HG03442 (cell line): ENCODE results near the gene PTPRD.

Source experiments
- ATAC-seq: cut with Tn5 transposase; IDR thresholded peaks from one replicate; pipeline ENCODE4 v1.9.1; 2021; ENCODE audit warnings: mild to moderate bottlenecking, moderate library complexity; ENCODE audit not compliant: unreplicated experiment

PTPRD gene

GRCh38 chr9:8332871-8333270, 2279.9 kb downstream of the PTPRD start:
- no peak for ATAC-seq

DNA sequence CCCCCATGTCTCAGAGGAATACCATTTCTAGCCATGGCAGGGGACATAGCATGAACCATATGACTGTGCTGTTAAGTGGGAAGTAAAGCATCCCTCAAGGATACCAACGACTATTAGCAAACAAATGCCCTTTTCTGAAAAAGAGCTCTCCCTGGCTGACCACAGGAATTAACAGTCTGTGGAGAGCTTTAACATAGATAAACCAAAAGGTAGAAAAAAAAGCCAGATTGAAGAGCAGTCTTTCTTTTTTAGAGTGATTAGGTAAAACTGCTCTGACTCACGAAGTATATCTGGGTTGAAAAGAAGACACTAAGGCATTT, 2280.5 kb downstream of the PTPRD start:
- ATAC-seq, result no peak

- no peak for ATAC-seq
These were observed 2281.1 kb downstream of the PTPRD start for GRCh38 chr9:8331507-8332330.

DNA sequence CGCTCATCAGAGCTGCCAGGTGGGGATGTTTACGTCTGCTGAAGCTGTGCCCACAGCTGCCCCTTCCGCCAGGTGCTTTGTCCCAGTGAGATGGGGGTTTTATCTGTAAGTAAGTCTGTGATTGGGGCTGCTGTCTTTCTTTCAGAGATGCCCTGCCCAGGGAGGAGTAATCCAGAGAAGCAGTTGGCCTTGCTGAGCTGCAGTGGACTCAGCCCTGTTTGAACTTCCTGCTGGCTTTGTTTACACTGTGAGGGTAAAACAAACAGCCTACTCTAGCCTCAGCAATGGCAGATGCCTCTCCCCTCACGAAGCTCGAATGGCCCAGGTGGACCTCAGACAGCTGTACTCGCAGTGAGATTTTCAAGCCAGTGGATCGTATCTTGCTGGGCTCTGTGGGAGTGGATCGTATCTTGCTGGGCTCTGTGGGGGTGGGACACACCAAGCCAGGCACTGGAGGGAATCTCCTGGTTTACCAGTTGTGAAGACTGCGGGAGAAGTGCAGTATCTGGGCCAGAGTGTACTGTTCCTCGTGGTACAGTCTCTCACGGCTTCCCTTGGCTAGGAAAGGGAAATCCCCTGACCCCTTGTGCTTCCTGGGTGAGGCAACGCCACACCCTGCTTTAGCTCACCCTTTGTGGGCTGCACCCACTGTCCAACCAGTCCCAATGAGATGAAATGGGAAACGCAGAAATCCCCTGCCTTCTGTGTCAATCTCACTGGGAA, 2283.1 kb downstream of the PTPRD start:
- no peak for ATAC-seq

GRCh38 chr9:8315211-8315610, 2297.6 kb downstream of the PTPRD start:
- ATAC-seq, result no peak

- ATAC-seq, result no peak
These were observed 2303.5 kb downstream of the PTPRD start for GRCh38 chr9:8309258-8309657.

- ATAC-seq, result no peak
These were observed 2308.1 kb downstream of the PTPRD start for GRCh38 chr9:8304720-8305119.

DNA sequence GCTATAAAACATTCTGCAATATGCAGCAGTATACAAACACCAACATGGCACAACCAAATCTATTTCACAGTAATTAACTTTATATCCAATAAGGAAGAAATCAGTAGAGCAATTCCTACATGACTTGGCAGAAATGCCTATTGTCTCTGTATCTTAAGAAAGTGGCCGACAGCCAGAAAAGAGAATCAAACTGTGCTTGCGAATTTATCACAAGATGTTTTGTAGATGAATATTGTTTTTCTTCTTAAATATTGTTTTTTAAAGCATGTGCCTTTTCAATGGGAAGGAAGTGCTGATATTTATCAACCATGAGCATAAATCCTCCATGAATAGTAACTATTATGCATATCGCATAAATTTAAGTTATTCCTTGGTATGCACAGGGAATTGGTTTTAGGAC, 2311.5 kb downstream of the PTPRD start:
- ATAC-seq, result no peak

DNA sequence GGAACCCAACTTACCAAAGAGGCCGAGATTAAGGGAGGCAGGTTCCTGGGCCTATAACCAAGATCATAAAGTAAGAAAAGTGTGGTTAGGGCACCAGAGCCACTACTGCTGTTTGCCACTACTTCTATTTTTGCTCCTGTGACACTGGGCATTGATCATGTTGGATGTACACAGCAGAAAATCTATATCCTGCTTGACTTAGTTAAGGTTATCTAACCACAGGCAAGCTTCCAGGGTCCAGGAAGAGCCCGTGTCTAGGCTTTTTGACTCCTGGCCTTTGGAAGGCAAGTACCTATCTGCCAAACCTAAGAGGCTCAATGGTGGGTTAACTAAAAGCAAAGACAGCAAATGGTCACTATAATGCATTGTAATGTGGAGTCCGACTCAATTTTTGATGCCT, 2315.8 kb downstream of the PTPRD start:
- no peak for ATAC-seq

GRCh38 chr9:8292657-8293056, 2320.1 kb downstream of the PTPRD start:
- ATAC-seq, result no peak

GRCh38 chr9:8289681-8290080, 2323.1 kb downstream of the PTPRD start:
- no peak for ATAC-seq

GRCh38 chr9:8287970-8288369, 2324.8 kb downstream of the PTPRD start:
- ATAC-seq, result no peak

GRCh38 chr9:8287501-8287900, 2325.3 kb downstream of the PTPRD start:
- ATAC-seq, result no peak

- ATAC-seq, result no peak
These were observed 2327.9 kb downstream of the PTPRD start for GRCh38 chr9:8284884-8285283.

DNA sequence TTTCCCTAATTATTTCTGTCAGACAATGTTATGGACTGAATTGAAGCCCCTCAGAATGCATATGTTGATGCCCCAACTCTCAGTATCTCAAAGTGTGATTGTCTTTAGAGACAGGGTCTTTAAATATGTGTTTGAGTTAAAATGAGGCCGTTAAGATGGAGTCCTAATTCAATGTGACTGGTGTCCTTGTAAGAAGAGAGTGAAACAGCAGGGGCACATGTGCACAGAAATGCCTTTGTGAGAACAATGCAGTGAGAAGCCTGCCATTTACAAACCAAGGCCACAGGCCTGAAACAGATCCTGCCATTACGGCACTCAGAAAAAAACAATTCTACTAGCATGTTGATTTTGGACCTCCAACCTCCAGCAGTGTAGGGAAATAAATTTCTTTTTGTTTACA, 2330.3 kb downstream of the PTPRD start:
- ATAC-seq, result no peak

DNA sequence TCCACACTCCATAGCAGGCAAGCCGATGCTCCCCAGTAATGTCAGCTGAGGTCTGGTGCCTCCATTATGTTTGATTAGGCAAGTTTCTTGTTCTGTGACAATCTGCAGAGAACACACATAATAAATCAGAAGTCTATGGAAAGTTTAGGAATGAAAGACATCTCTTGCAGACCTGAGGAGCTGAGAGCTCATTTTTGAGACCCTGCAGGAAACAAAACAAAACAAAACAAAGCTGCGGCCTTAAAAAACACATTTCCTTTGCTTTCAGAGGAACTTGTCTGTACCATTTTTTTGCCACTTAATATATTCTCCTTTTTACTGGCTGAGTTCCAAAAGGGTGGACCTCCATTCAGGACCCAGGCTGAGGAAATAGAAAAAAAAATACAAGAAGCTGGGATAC, 2332.0 kb downstream of the PTPRD start:
- ATAC-seq, result no peak

- ATAC-seq, result no peak
These were observed 2334.8 kb downstream of the PTPRD start for GRCh38 chr9:8278048-8278447.

DNA sequence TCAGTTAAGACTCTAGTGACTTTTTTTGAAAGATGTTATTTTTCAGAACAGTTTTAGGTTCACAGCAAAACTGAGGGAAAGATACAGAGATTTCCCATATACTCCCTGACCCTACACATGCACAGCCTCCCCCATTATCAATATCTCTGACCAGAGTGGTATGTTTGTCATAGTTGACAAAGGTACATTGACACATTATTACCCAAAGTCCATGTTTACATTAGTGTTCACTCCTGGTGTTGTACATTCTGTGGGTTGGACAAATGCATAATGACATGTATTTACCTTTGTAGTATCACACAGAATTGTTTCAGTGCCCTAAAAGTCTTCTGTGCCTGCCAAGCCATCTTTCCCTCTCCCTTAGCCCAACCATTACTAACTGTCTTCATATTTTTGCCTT, 2342.6 kb downstream of the PTPRD start:
- no peak for ATAC-seq

- ATAC-seq, result no peak
These were observed 2343.9 kb downstream of the PTPRD start for GRCh38 chr9:8268881-8269280.

DNA sequence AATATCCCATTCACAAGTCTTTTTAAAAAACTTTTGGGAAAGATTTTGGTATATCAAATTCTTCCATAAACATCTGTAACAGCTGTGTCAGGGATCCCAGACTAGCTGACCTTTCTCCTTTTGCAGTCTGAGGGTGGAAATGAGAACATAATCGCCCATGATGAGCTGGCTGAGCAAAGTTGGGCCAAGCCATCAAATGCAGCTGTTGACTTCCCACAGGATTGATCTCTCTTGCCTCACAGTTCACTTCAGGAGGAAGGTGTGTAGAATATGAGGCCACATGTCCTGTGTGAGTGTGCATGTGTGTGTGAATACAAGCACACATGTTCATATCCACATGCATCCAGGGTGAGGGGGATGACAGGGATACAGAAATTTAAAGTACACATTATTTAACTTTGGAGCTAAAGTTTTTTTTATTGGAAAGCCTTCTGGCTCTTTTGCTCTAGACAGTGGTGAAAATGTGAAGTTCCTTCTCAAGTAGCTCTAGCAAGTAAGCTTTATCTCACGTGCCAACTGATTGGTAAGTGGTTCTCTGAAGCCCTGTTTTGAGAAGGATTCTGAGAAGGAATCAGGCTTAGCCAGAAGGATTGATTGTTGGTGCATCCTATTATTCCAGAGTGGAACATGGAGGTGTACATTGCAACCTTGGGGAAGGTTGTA, 2344.5 kb downstream of the PTPRD start:
- no peak for ATAC-seq

DNA sequence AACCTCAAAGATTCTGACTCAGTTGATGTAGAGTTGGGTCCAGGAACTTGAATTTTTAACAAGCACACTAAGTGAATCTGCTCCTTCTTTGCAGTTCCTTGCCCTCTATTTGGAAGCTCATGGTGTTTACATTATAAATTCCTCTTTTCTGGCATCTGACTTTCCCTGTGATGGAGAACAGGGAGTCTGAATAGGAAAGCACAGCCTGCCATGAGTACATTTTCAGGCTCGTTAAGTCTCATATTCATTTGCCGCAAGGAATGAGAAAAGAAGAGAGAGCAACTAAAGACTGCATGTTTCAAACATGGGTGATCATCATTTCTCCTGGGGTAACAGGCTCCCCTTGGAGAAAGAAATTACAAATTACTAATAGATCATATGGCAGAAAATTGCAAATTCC, 2345.2 kb downstream of the PTPRD start:
- no peak for ATAC-seq

GRCh38 chr9:8266861-8267260, 2345.9 kb downstream of the PTPRD start:
- ATAC-seq, result no peak
